ENCODE results near the gene FMNL2.

The FMNL2 gene

DNA sequence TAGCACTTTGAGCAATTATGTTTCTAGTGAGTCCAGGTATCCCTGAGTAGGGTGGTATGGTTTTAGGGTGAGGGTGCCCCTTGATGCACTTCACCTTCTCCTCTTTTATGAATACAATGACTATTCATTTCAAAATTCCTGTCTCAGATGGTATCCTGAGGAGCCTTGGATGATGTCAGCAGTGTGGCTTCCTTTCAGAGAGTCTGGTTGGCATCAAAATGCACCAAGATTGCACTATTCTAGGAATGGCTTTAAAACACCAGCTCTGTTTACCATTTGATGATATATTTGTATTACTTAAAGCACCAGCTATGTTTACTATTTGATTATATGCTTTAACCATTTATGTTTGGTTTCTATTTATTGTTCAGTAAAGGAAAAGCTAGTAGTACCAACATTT is 141.0 kb downstream of the FMNL2 start:
- Histone ChIP-seq H3K27me3 (ENCODE audit: control insufficient read depth in 3 of 3, insufficient read depth in 3 of 3, low read depth in 1 of 3, low read length in 3 of 3) (no peaks in the 10 kb centered on the region), H2BK5ac (ENCODE audit: low read length) (no peak overlapping the region), H3K79me1 (ENCODE audit: low read depth, low read length) (peaks cover 4% of the 10 kb centered on the region), H3K4me1 (ENCODE audit: control insufficient read depth in 2 of 2, insufficient read depth in 1 of 2, low read depth in 1 of 2, low read length in 2 of 2) (peaks cover 0 to 6% of the 10 kb centered on the region in 2 donors), H4K8ac (ENCODE audit: low read depth, low read length) (no peak overlapping the region), H3K18ac (ENCODE audit: low read length) (no peak overlapping the region), H3K36me3 (replicated peaks in 1 of 2; ENCODE audit: control insufficient read depth in 2 of 2, insufficient read depth in 2 of 2, low read length in 2 of 2) (peaks cover 0 to 6% of the 10 kb centered on the region in 2 donors), H3K23ac (ENCODE audit: low read depth, low read length, poor library complexity) (no peak overlapping the region), H2BK15ac (ENCODE audit: low read length) (no peak overlapping the region), H3K9me3 (replicated peaks in 1 of 2; ENCODE audit: control insufficient read depth in 2 of 2, insufficient read depth in 1 of 2, low read depth in 1 of 2, low read length in 2 of 2) (no peaks in the 10 kb centered on the region), H3K4me3 (ENCODE audit: low read length in 2 of 2) (no peak overlapping the region), H3K4ac (ENCODE audit: low read length) (no peak overlapping the region), H3K14ac (ENCODE audit: low read length) (no peak overlapping the region), H2BK120ac (ENCODE audit: low read depth, low read length) (no peak overlapping the region), H2BK12ac (ENCODE audit: low read length) (no peak overlapping the region), H3K27ac (replicated peaks; ENCODE audit: low read length) (no peak overlapping the region), H3K4me2 (ENCODE audit: insufficient read depth, low read length, poor library complexity, severe bottlenecking) (no peak overlapping the region), H2AK5ac (ENCODE audit: low read depth, low read length) (no peak overlapping the region), H4K91ac (ENCODE audit: low read depth, low read length, poor library complexity) (no peak overlapping the region), H3K9ac (ENCODE audit: low read depth, low read length, poor library complexity) (no peak overlapping the region), H2AFZ (ENCODE audit: low read length) (no peak overlapping the region)
- DNase-seq (ENCODE audit: low spot score): no peak

GRCh38 chr2:152477347-152478092 is 142.5 kb downstream of the FMNL2 start:
- no peak overlapping the region for H3K23ac ChIP-seq (ENCODE audit: low read depth, low read length, poor library complexity)
- no peak overlapping the region for H3K27ac ChIP-seq (replicated peaks; ENCODE audit: low read length)
- no peak overlapping the region for H2BK5ac ChIP-seq (ENCODE audit: low read length)
- H3K4ac ChIP-seq (ENCODE audit: low read length): no peak overlapping the region
- no peak overlapping the region for H2AFZ ChIP-seq (ENCODE audit: low read length)
- no peaks in the 10 kb centered on the region for H3K9me3 ChIP-seq (replicated peaks in 1 of 2; ENCODE audit: control insufficient read depth in 2 of 2, insufficient read depth in 1 of 2, low read depth in 1 of 2, low read length in 2 of 2)
- no peak for DNase-seq (ENCODE audit: low spot score)
- H3K27me3 ChIP-seq (ENCODE audit: control insufficient read depth in 3 of 3, insufficient read depth in 3 of 3, low read depth in 1 of 3, low read length in 3 of 3): no peaks in the 10 kb centered on the region
- no peak overlapping the region for H2BK12ac ChIP-seq (ENCODE audit: low read length)
- no peak overlapping the region for H4K8ac ChIP-seq (ENCODE audit: low read depth, low read length)
- no peak overlapping the region for H3K9ac ChIP-seq (ENCODE audit: low read depth, low read length, poor library complexity)
- peaks cover 0 to 6% of the 10 kb centered on the region in 2 donors for H3K36me3 ChIP-seq (replicated peaks in 1 of 2; ENCODE audit: control insufficient read depth in 2 of 2, insufficient read depth in 2 of 2, low read length in 2 of 2)
- peaks cover 4% of the 10 kb centered on the region for H3K79me1 ChIP-seq (ENCODE audit: low read depth, low read length)
- H2BK120ac ChIP-seq (ENCODE audit: low read depth, low read length): no peak overlapping the region
- no peak overlapping the region for H2AK5ac ChIP-seq (ENCODE audit: low read depth, low read length)
- H2BK15ac ChIP-seq (ENCODE audit: low read length): no peak overlapping the region
- H3K14ac ChIP-seq (ENCODE audit: low read length): no peak overlapping the region
- no peaks in the 10 kb centered on the region for H3K4me1 ChIP-seq (ENCODE audit: control insufficient read depth in 2 of 2, insufficient read depth in 1 of 2, low read depth in 1 of 2, low read length in 2 of 2)
- WGBS, 2 donors (ENCODE audit: extremely low coverage in 2 of 2, insufficient read length in 2 of 2, insufficient replicate concordance in 1 of 2): no CpG with 5 or more reads among the region's 6 CpGs
- H3K4me2 ChIP-seq (ENCODE audit: insufficient read depth, low read length, poor library complexity, severe bottlenecking): no peak overlapping the region
- no peak overlapping the region for H4K91ac ChIP-seq (ENCODE audit: low read depth, low read length, poor library complexity)
- no peak overlapping the region for H3K4me3 ChIP-seq (ENCODE audit: low read length in 2 of 2)
- H3K18ac ChIP-seq (ENCODE audit: low read length): no peak overlapping the region

DNA sequence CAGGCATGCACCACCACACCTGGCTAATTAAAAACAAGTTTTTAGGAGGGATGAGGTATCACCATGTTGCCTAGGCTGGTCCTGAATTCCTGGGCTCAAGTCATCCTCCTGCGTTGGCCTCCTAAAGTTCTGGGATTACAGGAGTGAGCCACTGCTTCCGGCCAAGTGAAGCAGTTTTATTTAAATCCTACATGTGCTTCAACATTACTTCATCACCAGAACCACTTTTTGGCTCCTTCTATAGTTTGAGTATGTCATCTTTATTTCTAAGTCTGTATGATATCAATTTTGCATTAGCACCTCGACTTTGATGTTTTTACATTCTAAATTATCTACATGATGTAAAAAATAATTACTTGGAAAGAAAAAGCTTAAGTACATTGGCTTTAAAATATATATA is 144.3 kb downstream of the FMNL2 start:
- H2AFZ ChIP-seq (ENCODE audit: low read length): no peak overlapping the region
- H2BK5ac ChIP-seq (ENCODE audit: low read length): no peak overlapping the region
- no peak overlapping the region for H2BK120ac ChIP-seq (ENCODE audit: low read depth, low read length)
- H3K4me1 ChIP-seq (ENCODE audit: control insufficient read depth in 2 of 2, insufficient read depth in 1 of 2, low read depth in 1 of 2, low read length in 2 of 2): peaks cover 2 to 7% of the 10 kb centered on the region in 2 donors
- no peak overlapping the region for H3K4me3 ChIP-seq (ENCODE audit: low read length in 2 of 2)
- H4K8ac ChIP-seq (ENCODE audit: low read depth, low read length): no peak overlapping the region
- no peak for DNase-seq (ENCODE audit: low spot score)
- H3K23ac ChIP-seq (ENCODE audit: low read depth, low read length, poor library complexity): no peak overlapping the region
- no CpG with 5 or more reads among the region's 3 CpGs for WGBS, 2 donors (ENCODE audit: extremely low coverage in 2 of 2, insufficient read length in 2 of 2, insufficient replicate concordance in 1 of 2)
- H2BK12ac ChIP-seq (ENCODE audit: low read length): no peak overlapping the region
- no peaks in the 10 kb centered on the region for H3K27me3 ChIP-seq (ENCODE audit: control insufficient read depth in 3 of 3, insufficient read depth in 3 of 3, low read depth in 1 of 3, low read length in 3 of 3)
- no peak overlapping the region for H3K27ac ChIP-seq (replicated peaks; ENCODE audit: low read length)
- no peaks in the 10 kb centered on the region for H3K9me3 ChIP-seq (replicated peaks in 1 of 2; ENCODE audit: control insufficient read depth in 2 of 2, insufficient read depth in 1 of 2, low read depth in 1 of 2, low read length in 2 of 2)
- no peak overlapping the region for H3K4ac ChIP-seq (ENCODE audit: low read length)
- no peak overlapping the region for H3K14ac ChIP-seq (ENCODE audit: low read length)
- peaks cover 0 to 6% of the 10 kb centered on the region in 2 donors for H3K36me3 ChIP-seq (replicated peaks in 1 of 2; ENCODE audit: control insufficient read depth in 2 of 2, insufficient read depth in 2 of 2, low read length in 2 of 2)
- no peak overlapping the region for H3K9ac ChIP-seq (ENCODE audit: low read depth, low read length, poor library complexity)
- H3K79me1 ChIP-seq (ENCODE audit: low read depth, low read length): peaks cover 4% of the 10 kb centered on the region
- no peak overlapping the region for H2BK15ac ChIP-seq (ENCODE audit: low read length)
- H3K4me2 ChIP-seq (ENCODE audit: insufficient read depth, low read length, poor library complexity, severe bottlenecking): no peak overlapping the region
- H2AK5ac ChIP-seq (ENCODE audit: low read depth, low read length): no peak overlapping the region
- no peak overlapping the region for H3K18ac ChIP-seq (ENCODE audit: low read length)
- no peak overlapping the region for H4K91ac ChIP-seq (ENCODE audit: low read depth, low read length, poor library complexity)

GRCh38 chr2:152480821-152481399 is 145.9 kb downstream of the FMNL2 start:
- H3K4me2 ChIP-seq (ENCODE audit: insufficient read depth, low read length, poor library complexity, severe bottlenecking): no peak overlapping the region
- peaks cover 4% of the 10 kb centered on the region for H3K79me1 ChIP-seq (ENCODE audit: low read depth, low read length)
- no peak overlapping the region for H3K18ac ChIP-seq (ENCODE audit: low read length)
- DNase-seq (ENCODE audit: low spot score): no peak
- H3K4ac ChIP-seq (ENCODE audit: low read length): no peak overlapping the region
- H3K9ac ChIP-seq (ENCODE audit: low read depth, low read length, poor library complexity): no peak overlapping the region
- H2BK12ac ChIP-seq (ENCODE audit: low read length): no peak overlapping the region
- no peak overlapping the region for H2BK120ac ChIP-seq (ENCODE audit: low read depth, low read length)
- H3K4me1 ChIP-seq (ENCODE audit: control insufficient read depth in 2 of 2, insufficient read depth in 1 of 2, low read depth in 1 of 2, low read length in 2 of 2): peaks cover 6 to 14% of the 10 kb centered on the region in 2 donors
- H2AK5ac ChIP-seq (ENCODE audit: low read depth, low read length): no peak overlapping the region
- no peak overlapping the region for H3K4me3 ChIP-seq (ENCODE audit: low read length in 2 of 2)
- no peaks in the 10 kb centered on the region for H3K27me3 ChIP-seq (ENCODE audit: control insufficient read depth in 3 of 3, insufficient read depth in 3 of 3, low read depth in 1 of 3, low read length in 3 of 3)
- H3K9me3 ChIP-seq (replicated peaks in 1 of 2; ENCODE audit: control insufficient read depth in 2 of 2, insufficient read depth in 1 of 2, low read depth in 1 of 2, low read length in 2 of 2): no peaks in the 10 kb centered on the region
- no CpG with 5 or more reads among the region's 4 CpGs for WGBS, 2 donors (ENCODE audit: extremely low coverage in 2 of 2, insufficient read length in 2 of 2, insufficient replicate concordance in 1 of 2)
- no peak overlapping the region for H4K8ac ChIP-seq (ENCODE audit: low read depth, low read length)
- no peak overlapping the region for H3K23ac ChIP-seq (ENCODE audit: low read depth, low read length, poor library complexity)
- no peak overlapping the region for H4K91ac ChIP-seq (ENCODE audit: low read depth, low read length, poor library complexity)
- H3K36me3 ChIP-seq (replicated peaks in 1 of 2; ENCODE audit: control insufficient read depth in 2 of 2, insufficient read depth in 2 of 2, low read length in 2 of 2): peaks cover 0 to 6% of the 10 kb centered on the region in 2 donors
- H3K27ac ChIP-seq (replicated peaks; ENCODE audit: low read length): no peak overlapping the region
- H3K14ac ChIP-seq (ENCODE audit: low read length): no peak overlapping the region
- H2BK5ac ChIP-seq (ENCODE audit: low read length): no peak overlapping the region
- no peak overlapping the region for H2BK15ac ChIP-seq (ENCODE audit: low read length)
- no peak overlapping the region for H2AFZ ChIP-seq (ENCODE audit: low read length)
